Activated naive CD8-positive, alpha-beta T cell treated with anti-CD3 and anti-CD28 coated beads, Interleukin-2, amount 10 ng/mL, durations not matched to agents 7 days and 5 days (primary cell): ENCODE results near the gene SPATS2L. TPM values are rescaled to one million over a fixed set of nuclear protein-coding genes. Genes with fewer than 3 reads are reported as not detected.

Experiments used
- total RNA-seq, 2 experiments: library from RNA; stranded (reverse); gene quantifications; one replicate each; pipeline ENCODE4 v1.2.3, GENCODE V29; 2021

The SPATS2L gene
- total RNA-seq, 2 experiments from 2014 or later: 46.3 to 47.1 TPM

Other genes starting within 250 kb of the SPATS2L start
- 10 to 100 TPM; 18.1 to 21.5 TPM for gene KCTD18, start 203.4 kb downstream of the SPATS2L start, total RNA-seq
- 10 to 100 TPM; 35.0 to 37.4 TPM for gene SGO2, start 219.5 kb downstream of the SPATS2L start, total RNA-seq